Duodenal mucosa (tissue), 2 donors: ENCODE data around the gene PAGE5.

Experiments
- H3K27ac ChIP-seq: one replicate; pipeline ENCODE4 v1.7.0; 2013; ENCODE audit warnings: low read depth, low read length
- H3K27me3 ChIP-seq, 2 donors: one replicate each; pipeline ENCODE4 v1.7.0; 2013; ENCODE audit warnings: low read length in 2 of 2, control low read depth in 1 of 2; ENCODE audit not compliant: insufficient read depth in 2 of 2, control insufficient read depth in 1 of 2
- H3K36me3 ChIP-seq, 2 donors: one replicate each; pipeline ENCODE4 v1.7.0; 2013; ENCODE audit warnings: low read length in 2 of 2, control low read depth in 1 of 2; ENCODE audit not compliant: insufficient read depth in 2 of 2, control insufficient read depth in 1 of 2
- H3K4me1 ChIP-seq, 2 donors: one replicate each; pipeline ENCODE4 v1.7.0; 2013; ENCODE audit warnings: low read length in 2 of 2, control low read depth in 1 of 2; ENCODE audit not compliant: insufficient read depth in 2 of 2, control insufficient read depth in 1 of 2
- H3K4me3 ChIP-seq, 2 donors: one replicate each; pipeline ENCODE4 v1.7.0; 2013; ENCODE audit warnings: low read length in 2 of 2, low read depth in 1 of 2
- H3K9ac ChIP-seq, 2 donors: one replicate each; pipeline ENCODE4 v1.7.0; 2013; ENCODE audit warnings: low read length in 2 of 2, low read depth in 1 of 2
- H3K9me3 ChIP-seq, 2 donors: one replicate each; pipeline ENCODE4 v1.7.0; 2013; ENCODE audit warnings: low read length in 2 of 2, control low read depth in 1 of 2; ENCODE audit not compliant: control insufficient read depth in 1 of 2

PAGE5 gene

DNA sequence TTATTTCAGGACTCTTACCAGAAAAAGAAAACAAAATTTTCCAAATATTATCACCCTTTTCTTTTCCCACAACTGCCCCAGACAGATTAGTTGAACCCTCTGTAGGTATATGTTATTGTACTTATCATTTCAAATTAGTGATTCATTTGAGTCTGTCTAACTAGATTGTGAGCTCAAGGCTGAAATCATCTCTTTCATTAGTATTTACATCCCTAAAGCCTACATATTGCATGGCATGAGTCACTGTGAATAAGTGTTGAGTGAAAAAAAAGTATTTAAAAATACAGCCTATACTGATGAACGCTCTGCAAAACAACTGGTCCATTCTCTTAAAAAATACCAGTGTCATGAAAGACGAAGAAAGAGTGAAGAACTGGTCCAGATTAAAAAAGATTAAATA, 40.7 kb downstream of the PAGE5 start:
- H3K9ac ChIP-seq = no peak overlapping the region
- no peaks in the 10 kb centered on the region for H3K36me3 ChIP-seq
- no peaks in the 10 kb centered on the region for H3K27me3 ChIP-seq
- no peak overlapping the region for H3K27ac ChIP-seq
- H3K9me3 ChIP-seq = no peaks in the 10 kb centered on the region
- no peaks in the 10 kb centered on the region for H3K4me1 ChIP-seq
- no peak overlapping the region for H3K4me3 ChIP-seq

DNA sequence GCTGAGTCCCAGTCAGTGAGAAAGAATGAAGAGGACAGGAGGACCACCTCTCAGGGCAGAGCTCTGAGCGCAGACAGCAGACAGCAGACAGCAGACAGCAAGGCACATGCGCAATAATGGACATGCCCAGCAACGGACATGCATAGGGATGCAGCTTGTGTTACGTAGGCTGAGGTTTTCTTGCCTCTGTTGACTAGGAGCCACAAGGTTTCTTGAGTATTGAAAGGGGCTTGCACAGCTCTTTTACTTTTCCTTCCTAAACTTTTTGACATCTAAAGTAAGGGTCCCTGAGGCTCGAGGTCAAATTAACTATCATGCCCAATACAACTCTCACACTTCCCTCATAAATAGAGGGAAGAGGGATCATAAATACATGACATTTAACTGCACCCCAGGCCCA, 44.7 kb downstream of the PAGE5 start, which contains the start of gene PAGE3:
Gene PAGE3 (minus strand): TSS at position 101 of the 400 bp plus-strand sequence. CDS start 1,013 bp downstream, outside the sequence.
- Histone ChIP-seq H3K27ac (no peak within 1 kb of the TSS), H3K9ac (no peak within 1 kb of the TSS), H3K9me3 (no peaks in the 10 kb centered on the region), H3K36me3 (no peaks in the 10 kb centered on the region), H3K4me1 (no peaks in the 10 kb centered on the region), H3K27me3 (no peaks in the 10 kb centered on the region), H3K4me3 (no peak within 1 kb of the TSS)
